T-cell (primary cell): Measurements from ENCODE around the gene LGR5. TPM values are rescaled to one million over a fixed set of nuclear protein-coding genes. Genes with fewer than 3 reads are reported as not detected.
"Not testable (repeated sequence)": the region's sequence is repeated elsewhere in the genome, so short reads cannot be mapped to it uniquely, and the experiment has no call there.

Source experiments
- ATAC-seq, 4 experiments: fragments of 200-7000 bp in 3 of 4; fragments of 150-1000 bp in 1 of 4; cut with Tn5 transposase; replicated peaks in 1 of 4; 1 replicate in 3 of 4; 2 replicates in 1 of 4; pipeline ENCODE4 v1.10.0; 2021; ENCODE audit warnings: moderate library complexity in 3 of 4, mild to moderate bottlenecking in 2 of 4, moderate number of reproducible peaks in 1 of 4
- CTCF ChIA-PET, 2 donors: fragments of 300-600 bp; sonication (Branson Sonifier 250); formaldehyde crosslinking; loops; one replicate each; lab custom pipeline; 2022; ENCODE audit warnings: antibody characterized with exemption in 2 of 2; lab: Charles Lee
- POLR2A ChIA-PET, 2 donors: fragments of 300-600 bp; sonication (Branson Sonifier 250); formaldehyde crosslinking; loops; one replicate each; lab custom pipeline; 2022; ENCODE audit warnings: antibody characterized with exemption in 2 of 2; lab: Charles Lee
- DNase-seq, 35 experiments: peaks; one replicate each; pipeline versions ENCODE4 v3.0.0 to v3.0.0-alpha.2; 2013 to 2023
- H3K27ac ChIP-seq: one replicate; pipeline ENCODE4 v1.5.1; 2013; ENCODE audit warnings: low read length
- H3K27me3 ChIP-seq, 2 experiments: replicated peaks in 1 of 2; 1 replicate in 1 of 2; 2 replicates in 1 of 2; pipeline versions ENCODE4 v1.6.1 to v1.7.0; 2013; ENCODE audit warnings: low read length in 1 of 2, mixed read lengths in 1 of 2; ENCODE audit not compliant: control insufficient read depth in 2 of 2, insufficient read depth in 2 of 2; ENCODE audit errors: extremely low read depth in 1 of 2
- H3K36me3 ChIP-seq, 2 donors: 1 replicate in 1 of 2; 2 replicates in 1 of 2; pipeline versions ENCODE4 v1.6.1 to v1.7.0; 2013; ENCODE audit warnings: low read length in 1 of 2; ENCODE audit not compliant: control insufficient read depth in 2 of 2, insufficient read depth in 1 of 2; ENCODE audit errors: extremely low read depth in 1 of 2
- H3K4me1 ChIP-seq, 2 experiments: 1 replicate in 1 of 2; 2 replicates in 1 of 2; pipeline versions ENCODE4 v1.6.1 to v1.7.0; 2013; ENCODE audit warnings: low read length in 2 of 2, mixed read lengths in 1 of 2; ENCODE audit not compliant: insufficient read depth in 2 of 2, control insufficient read depth in 1 of 2; ENCODE audit errors: extremely low read depth in 1 of 2
- H3K4me3 ChIP-seq, 2 donors: 1 replicate in 1 of 2; 2 replicates in 1 of 2; pipeline versions ENCODE4 v1.5.1 to v1.7.0; 2013; ENCODE audit warnings: mild to moderate bottlenecking in 2 of 2, low read length in 1 of 2, moderate library complexity in 1 of 2; ENCODE audit not compliant: control insufficient read depth in 1 of 2; ENCODE audit errors: extremely low read depth in 1 of 2
- H3K9me3 ChIP-seq: 2 replicates; pipeline ENCODE4 v1.7.0; 2013
- H3K27ac Mint-ChIP-seq, 2 donors: one replicate each; pipeline ENCODE4 v1.8.0; 2020 to 2021; ENCODE audit warnings: mild to moderate bottlenecking in 2 of 2, mixed read lengths in 2 of 2
- H3K27me3 Mint-ChIP-seq, 2 donors: one replicate each; pipeline ENCODE4 v1.8.0; 2021 to 2022; ENCODE audit warnings: mixed read lengths in 2 of 2
- H3K36me3 Mint-ChIP-seq: one replicate; pipeline ENCODE4 v1.8.0; 2021; ENCODE audit warnings: mixed read lengths
- H3K4me1 Mint-ChIP-seq, 3 donors: one replicate each; pipeline ENCODE4 v1.8.0; 2020 to 2022; ENCODE audit warnings: mixed read lengths in 3 of 3, mild to moderate bottlenecking in 1 of 3
- H3K4me3 Mint-ChIP-seq, 3 donors: one replicate each; pipeline ENCODE4 v1.8.0; 2020 to 2022; ENCODE audit warnings: mild to moderate bottlenecking in 3 of 3, mixed read lengths in 3 of 3, moderate library complexity in 3 of 3
- H3K9me3 Mint-ChIP-seq, 3 donors: one replicate each; pipeline ENCODE4 v1.8.0; 2020 to 2022; ENCODE audit warnings: mixed read lengths in 3 of 3
- WGBS: methylation state at CpG from one replicate; pipeline ENCODE4 v1.1.5; 2013; ENCODE audit warnings: missing lambda C conversion rate; ENCODE audit not compliant: insufficient coverage; 5-methylcytosine and 5-hydroxymethylcytosine counted together
- total RNA-seq, 35 experiments: library from RNA in 6 of 35; stranded (reverse) in 6 of 35; fragments of 120-200 nt in 1 of 35; gene quantifications; one replicate each; pipeline versions ENCODE4 v1.2.1 to v1.2.4 and lab custom pipeline; 2013 to 2026

Gene LGR5
- total RNA-seq, 5 donors from 2014 or later (not counting 1 experiment from before 2014, with no cell fraction given) = 0.25 TPM; not detected in 4

GRCh38 chr12:71567537-71567936 lies 127.9 kb downstream of the LGR5 start:
- Histone ChIP-seq H3K36me3 (no peaks in the 10 kb centered on the region), H3K4me3 (no peak overlapping the region), H3K4me1 (no peaks in the 10 kb centered on the region), H3K9me3 (no peaks in the 10 kb centered on the region), H3K27me3 (no peaks in the 10 kb centered on the region), H3K27ac (no peak overlapping the region)
- no peak for DNase-seq
- no CpG with 5 or more reads among the region's 3 CpGs for WGBS
- H3K36me3 Mint-ChIP-seq = no peaks in the 10 kb centered on the region
- peaks cover 11 to 16% of the 10 kb centered on the region in 2 donors for H3K27me3 Mint-ChIP-seq
- no peak for ATAC-seq
- no peak overlapping the region for H3K4me3 Mint-ChIP-seq
- no peaks in the 10 kb centered on the region for H3K4me1 Mint-ChIP-seq
- CTCF ChIA-PET = no interaction called here
- no peaks in the 10 kb centered on the region for H3K9me3 Mint-ChIP-seq
- no peak overlapping the region for H3K27ac Mint-ChIP-seq
- POLR2A ChIA-PET = interaction anchor here in 1 of 2 donors (0.6 kb wide), 1 partner anchor 13 kb away, joined by 3 read pairs; no protein-coding TSS in a partner anchor

- not testable (repeated sequence) for H3K27ac ChIP-seq, ATAC-seq
Measured at GRCh38 chr12:71569885-71570284, 130.3 kb downstream of the LGR5 start.

GRCh38 chr12:71576496-71576895 lies 136.9 kb downstream of the LGR5 start:
- H3K9me3 Mint-ChIP-seq = no peaks in the 10 kb centered on the region
- H3K27ac Mint-ChIP-seq = no peak overlapping the region
- H3K4me3 Mint-ChIP-seq = no peak overlapping the region
- Histone ChIP-seq H3K27me3 (no peaks in the 10 kb centered on the region), H3K9me3 (no peaks in the 10 kb centered on the region), H3K36me3 (no peaks in the 10 kb centered on the region), H3K27ac (no peak overlapping the region), H3K4me1 (no peaks in the 10 kb centered on the region), H3K4me3 (no peak overlapping the region)
- peaks cover 0 to 2% (median 0%) of the 10 kb centered on the region in 3 donors for H3K4me1 Mint-ChIP-seq
- WGBS = 93% methylated on average over 3 of the region's 3 CpGs
- DNase-seq (no peak), ATAC-seq (no peak)
- ChIA-PET POLR2A (no interaction called here), CTCF (no interaction called here)
- H3K27me3 Mint-ChIP-seq = peaks cover 3 to 4% of the 10 kb centered on the region in 2 donors
- H3K36me3 Mint-ChIP-seq = no peaks in the 10 kb centered on the region

More at GRCh38 chr12:71569885-71570284, 130.3 kb downstream of the LGR5 start:
- H3K27ac Mint-ChIP-seq, DNase-seq, H3K27me3 ChIP-seq, POLR2A ChIA-PET, H3K4me1 Mint-ChIP-seq, H3K4me3 Mint-ChIP-seq, CTCF ChIA-PET, H3K9me3 ChIP-seq, H3K36me3 ChIP-seq, H3K36me3 Mint-ChIP-seq, H3K9me3 Mint-ChIP-seq, H3K4me3 ChIP-seq, H3K4me1 ChIP-seq: not testable (repeated sequence)
- H3K27me3 Mint-ChIP-seq = peaks cover 14 to 16% of the 10 kb centered on the region in 2 donors
- 88% methylated on average over 1 of the region's 6 CpGs for WGBS

GRCh38 chr12:71578694-71579258 lies 139.2 kb downstream of the LGR5 start:
- no peaks in the 10 kb centered on the region for H3K4me1 Mint-ChIP-seq
- no peak overlapping the region for H3K4me3 Mint-ChIP-seq
- POLR2A ChIA-PET = no interaction called here
- Histone ChIP-seq H3K9me3 (no peaks in the 10 kb centered on the region), H3K27ac (no peak overlapping the region), H3K36me3 (no peaks in the 10 kb centered on the region), H3K4me3 (no peak overlapping the region), H3K4me1 (no peaks in the 10 kb centered on the region), H3K27me3 (peaks cover 0 to 4% of the 10 kb centered on the region in 2 experiments)
- no peak for DNase-seq
- CTCF ChIA-PET = no interaction called here
- WGBS = no CpG with 5 or more reads among the region's 5 CpGs
- no peaks in the 10 kb centered on the region for H3K36me3 Mint-ChIP-seq
- no peaks in the 10 kb centered on the region for H3K9me3 Mint-ChIP-seq
- no peak overlapping the region for H3K27ac Mint-ChIP-seq
- H3K27me3 Mint-ChIP-seq = peaks cover 3 to 4% of the 10 kb centered on the region in 2 donors
- no peak for ATAC-seq

- Histone ChIP-seq H3K4me3 (no peak overlapping the region), H3K27me3 (peaks cover 0 to 6% of the 10 kb centered on the region in 2 experiments), H3K27ac (no peak overlapping the region), H3K4me1 (no peaks in the 10 kb centered on the region), H3K36me3 (no peaks in the 10 kb centered on the region), H3K9me3 (no peaks in the 10 kb centered on the region)
- Mint-ChIP-seq H3K4me1 (no peaks in the 10 kb centered on the region), H3K9me3 (no peaks in the 10 kb centered on the region), H3K4me3 (no peak overlapping the region), H3K36me3 (no peaks in the 10 kb centered on the region), H3K27ac (no peak overlapping the region), H3K27me3 (peaks cover 0 to 6% of the 10 kb centered on the region in 2 donors)
- no peak for DNase-seq
- POLR2A ChIA-PET = no interaction called here
- no CpG with 5 or more reads among the region's 3 CpGs for WGBS
- CTCF ChIA-PET = no interaction called here
- ATAC-seq = no peak
Measured at GRCh38 chr12:71581206-71581605, 141.6 kb downstream of the LGR5 start.

- peaks cover 0 to 8% of the 10 kb centered on the region in 2 donors for H3K27me3 Mint-ChIP-seq
- no peaks in the 10 kb centered on the region for H3K36me3 ChIP-seq
- H3K9me3 ChIP-seq = no peaks in the 10 kb centered on the region
- WGBS = no CpG with 5 or more reads among the region's 2 CpGs
- no peak overlapping the region for H3K4me3 ChIP-seq
- no peak overlapping the region for H3K27ac Mint-ChIP-seq
- H3K27me3 ChIP-seq = peaks cover 0 to 6% of the 10 kb centered on the region in 2 experiments
- no peaks in the 10 kb centered on the region for H3K9me3 Mint-ChIP-seq
- no peak overlapping the region for H3K27ac ChIP-seq
- ChIA-PET CTCF (no interaction called here), POLR2A (no interaction called here)
- no peak for DNase-seq
- no peak for ATAC-seq
- no peaks in the 10 kb centered on the region for H3K4me1 Mint-ChIP-seq
- H3K36me3 Mint-ChIP-seq = no peaks in the 10 kb centered on the region
- H3K4me1 ChIP-seq = no peaks in the 10 kb centered on the region
- H3K4me3 Mint-ChIP-seq = no peak overlapping the region
Measured at GRCh38 chr12:71582925-71583324, 143.3 kb downstream of the LGR5 start.
